IPS DF 6.9 (cell line): ENCODE data around the gene TCF7L1.

Source experiments
- DNase-seq: peaks from one replicate; pipeline ENCODE4 v3.0.0-alpha.2; 2013; ENCODE audit warnings: low read depth, low spot score
- H3K27ac ChIP-seq: one replicate; pipeline ENCODE4 v1.5.1; 2013; ENCODE audit warnings: low read length, control low read depth
- H3K27me3 ChIP-seq: 2 replicates; pipeline ENCODE4 v1.6.1; 2013; ENCODE audit warnings: mild to moderate bottlenecking, low read length; ENCODE audit not compliant: control insufficient read depth, insufficient read depth
- H3K36me3 ChIP-seq: 2 replicates; pipeline ENCODE4 v1.6.1; 2013; ENCODE audit warnings: low read length; ENCODE audit not compliant: control insufficient read depth, insufficient read depth
- H3K4me1 ChIP-seq: 2 replicates; pipeline ENCODE4 v1.6.1; 2013; ENCODE audit warnings: low read length; ENCODE audit not compliant: control insufficient read depth, insufficient read depth
- H3K4me3 ChIP-seq: 2 replicates; pipeline ENCODE4 v1.5.1; 2013; ENCODE audit warnings: mild to moderate bottlenecking, low read length
- H3K9me3 ChIP-seq: 2 replicates; pipeline ENCODE4 v1.6.1; 2013; ENCODE audit warnings: low read length, inconsistent platforms; ENCODE audit not compliant: control insufficient read depth, insufficient read depth
- WGBS: extraction: QIAGEN DNeasy Blood & Tissue Kit; methylation state at CpG from one replicate; pipeline ENCODE4 v1.1.7; 2013; ENCODE audit warnings: mixed read lengths, missing lambda C conversion rate; ENCODE audit not compliant: insufficient read length, insufficient coverage; 5-methylcytosine and 5-hydroxymethylcytosine counted together

TCF7L1 gene

GRCh38 chr2:85237849-85238565 lies 104.8 kb downstream of the TCF7L1 start:
- H3K36me3 ChIP-seq, result no peaks in the 10 kb centered on the region
- peak overlapping the region; percentile 2; the same call in 1 of the 2 replicates for H3K4me3 ChIP-seq
- H3K27me3 ChIP-seq, result no peaks in the 10 kb centered on the region
- no peaks in the 10 kb centered on the region for H3K9me3 ChIP-seq
- DNase-seq, result no peak
- no CpG with 5 or more reads among the region's 26 CpGs for WGBS
- H3K27ac ChIP-seq, result no peak overlapping the region
- H3K4me1 ChIP-seq, result peaks cover 13% of the 10 kb centered on the region; the same call in 1 of the 2 replicates

GRCh38 chr2:85238607-85239006 lies 105.4 kb downstream of the TCF7L1 start:
- no peaks in the 10 kb centered on the region for H3K36me3 ChIP-seq
- no peaks in the 10 kb centered on the region for H3K9me3 ChIP-seq
- DNase-seq, result no peak
- WGBS, result no CpG with 5 or more reads among the region's 8 CpGs
- H3K27ac ChIP-seq, result no peak overlapping the region
- no peaks in the 10 kb centered on the region for H3K27me3 ChIP-seq
- H3K4me3 ChIP-seq, result no peak overlapping the region
- peaks cover 17% of the 10 kb centered on the region; the same call in 1 of the 2 replicates for H3K4me1 ChIP-seq

DNA sequence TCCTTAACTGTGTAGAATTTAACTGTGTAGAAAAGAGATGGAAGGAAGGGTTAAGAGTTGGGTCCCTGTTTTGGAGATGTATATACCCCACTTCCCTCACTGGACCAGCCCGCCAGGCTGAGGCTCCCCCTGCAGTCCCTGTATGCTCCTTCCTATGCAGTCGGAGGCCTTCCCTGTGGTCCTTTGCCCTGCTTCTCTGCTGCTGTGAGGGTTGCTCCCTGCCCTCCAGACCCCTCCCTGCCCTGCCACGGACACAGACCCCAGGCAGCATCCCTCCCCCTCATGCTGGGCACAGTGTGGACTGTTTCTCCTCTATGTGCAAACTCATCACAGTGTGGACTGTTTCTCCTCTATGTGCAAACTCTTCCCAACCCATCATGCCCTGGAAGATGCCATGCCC lies 105.9 kb downstream of the TCF7L1 start:
- no CpG with 5 or more reads among the region's 3 CpGs for WGBS
- DNase-seq, result no peak

GRCh38 chr2:85240055-85240454 lies 106.9 kb downstream of the TCF7L1 start:
- Histone ChIP-seq H3K27me3 (no peaks in the 10 kb centered on the region), H3K9me3 (no peaks in the 10 kb centered on the region), H3K27ac (no peak overlapping the region), H3K4me3 (no peak overlapping the region), H3K36me3 (no peaks in the 10 kb centered on the region), H3K4me1 (peaks cover 17% of the 10 kb centered on the region; the same call in 1 of the 2 replicates)
- no CpG with 5 or more reads among the region's 8 CpGs for WGBS
- no peak for DNase-seq

More for the DNA sequence above, 105.9 kb downstream of the TCF7L1 start:
- H3K4me3 ChIP-seq, result no peak overlapping the region
- H3K36me3 ChIP-seq, result no peaks in the 10 kb centered on the region
- no peaks in the 10 kb centered on the region for H3K27me3 ChIP-seq
- peaks cover 17% of the 10 kb centered on the region; the same call in 1 of the 2 replicates for H3K4me1 ChIP-seq
- H3K27ac ChIP-seq, result no peak overlapping the region
- no peaks in the 10 kb centered on the region for H3K9me3 ChIP-seq

DNA sequence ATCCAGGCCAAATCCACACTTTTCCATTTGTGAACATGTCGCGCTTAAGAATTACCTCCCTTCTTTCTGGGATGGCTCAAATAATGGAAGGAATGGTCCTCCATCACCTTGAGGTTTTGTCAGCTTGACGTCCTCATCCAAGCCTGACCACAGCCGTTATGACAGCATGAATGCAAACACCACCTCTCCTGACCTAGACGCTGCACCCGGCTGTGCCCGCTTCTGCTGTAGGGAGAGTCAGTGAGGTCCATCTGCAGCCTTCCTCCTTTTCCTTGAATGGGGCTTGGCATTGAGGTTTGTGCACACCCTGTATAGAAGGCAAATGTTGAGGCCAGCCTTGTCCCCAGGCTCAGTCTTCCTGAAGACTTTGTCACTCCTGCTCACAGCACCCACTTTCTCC lies 109.1 kb downstream of the TCF7L1 start:
- DNase-seq, result no peak
- peaks cover 17% of the 10 kb centered on the region; the same call in 1 of the 2 replicates for H3K4me1 ChIP-seq
- no peaks in the 10 kb centered on the region for H3K27me3 ChIP-seq

DNA sequence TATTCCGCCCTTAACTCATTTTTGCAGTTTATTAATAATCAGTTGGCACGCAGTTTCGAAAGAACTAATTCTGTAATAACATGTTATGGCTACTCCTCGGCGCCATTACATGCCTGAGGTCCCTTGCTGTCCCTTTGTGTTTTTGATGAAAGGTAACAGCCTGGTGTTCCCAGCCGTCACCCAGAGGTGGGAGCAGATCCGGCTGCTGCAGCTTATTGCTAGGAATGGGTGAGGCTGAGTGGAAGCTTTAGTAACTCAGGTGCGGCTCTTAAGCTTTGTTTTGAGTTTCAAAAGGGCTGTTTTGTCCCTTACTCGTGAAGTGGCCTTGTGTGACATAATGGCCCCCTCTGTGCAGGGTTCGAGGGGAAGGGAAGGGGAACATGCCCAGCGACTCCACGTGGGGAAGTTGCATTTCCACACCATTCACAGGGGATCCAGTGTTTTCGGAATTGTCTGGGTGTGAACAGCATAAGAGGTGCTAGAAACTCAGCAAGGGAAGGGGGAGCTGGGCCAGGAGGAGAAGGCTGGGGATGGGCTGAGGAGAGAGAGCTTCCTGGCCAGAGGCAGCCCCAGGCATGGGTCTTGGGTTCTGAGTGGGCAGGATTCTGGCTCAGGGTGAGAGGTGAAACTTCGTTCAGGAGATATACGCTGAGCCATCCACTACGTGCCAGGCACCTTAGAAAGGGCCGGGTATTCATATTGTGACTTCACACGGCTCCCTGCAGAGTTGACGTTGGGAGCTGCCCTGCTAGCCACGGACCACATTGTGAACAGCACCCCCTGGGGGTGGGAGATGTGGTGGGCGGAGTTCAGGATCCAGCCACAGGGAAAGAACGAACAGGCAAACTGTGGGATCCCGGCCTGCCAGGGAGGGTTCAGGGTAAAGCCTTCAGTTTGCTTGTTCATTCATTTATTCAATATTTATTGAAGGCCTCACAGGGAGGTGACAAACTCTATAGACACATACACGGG lies 110.2 kb downstream of the TCF7L1 start:
- H3K27me3 ChIP-seq, result no peaks in the 10 kb centered on the region
- H3K27ac ChIP-seq, result no peak overlapping the region
- H3K36me3 ChIP-seq, result no peaks in the 10 kb centered on the region
- no peak for DNase-seq
- peaks cover 17% of the 10 kb centered on the region; the same call in 1 of the 2 replicates for H3K4me1 ChIP-seq
- no CpG with 5 or more reads among the region's 24 CpGs for WGBS
- H3K9me3 ChIP-seq, result no peaks in the 10 kb centered on the region
- no peak overlapping the region for H3K4me3 ChIP-seq

More for the DNA sequence above, 109.1 kb downstream of the TCF7L1 start:
- Histone ChIP-seq H3K36me3 (no peaks in the 10 kb centered on the region), H3K27ac (no peak overlapping the region), H3K4me3 (no peak overlapping the region), H3K9me3 (no peaks in the 10 kb centered on the region)
- no CpG with 5 or more reads among the region's 7 CpGs for WGBS

DNA sequence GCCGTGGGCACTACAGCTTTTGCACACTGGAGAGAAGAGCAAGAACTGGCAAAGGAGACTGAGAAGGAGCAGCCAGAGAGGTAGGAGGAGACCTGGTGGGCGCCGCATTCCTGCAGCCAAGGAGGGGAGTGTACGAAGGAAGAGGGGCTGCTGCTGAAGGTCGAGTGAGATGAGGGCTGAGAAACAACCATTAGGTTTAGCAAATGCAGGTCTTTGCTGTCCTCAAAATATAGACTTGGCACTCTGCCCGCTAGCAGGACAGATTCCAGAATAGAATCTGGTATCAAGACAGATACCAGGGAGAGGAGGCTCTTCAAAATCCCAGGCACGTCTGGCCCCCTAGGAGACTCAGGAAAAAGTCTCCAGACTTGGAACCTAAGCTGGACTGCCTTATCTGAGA lies 111.6 kb downstream of the TCF7L1 start:
- H3K36me3 ChIP-seq, result no peaks in the 10 kb centered on the region
- no peak overlapping the region for H3K4me3 ChIP-seq
- DNase-seq, result no peak
- H3K27me3 ChIP-seq, result no peaks in the 10 kb centered on the region
- no peaks in the 10 kb centered on the region for H3K9me3 ChIP-seq
- no CpG with 5 or more reads among the region's 7 CpGs for WGBS
- H3K4me1 ChIP-seq, result peaks cover 21% of the 10 kb centered on the region
- no peak overlapping the region for H3K27ac ChIP-seq

GRCh38 chr2:85245891-85246290 lies 112.7 kb downstream of the TCF7L1 start:
- H3K27me3 ChIP-seq, result no peaks in the 10 kb centered on the region
- no CpG with 5 or more reads among the region's 4 CpGs for WGBS
- DNase-seq, result no peak
- H3K4me1 ChIP-seq, result peaks cover 21% of the 10 kb centered on the region
- H3K4me3 ChIP-seq, result no peak overlapping the region
- no peaks in the 10 kb centered on the region for H3K9me3 ChIP-seq
- no peaks in the 10 kb centered on the region for H3K36me3 ChIP-seq
- no peak overlapping the region for H3K27ac ChIP-seq

DNA sequence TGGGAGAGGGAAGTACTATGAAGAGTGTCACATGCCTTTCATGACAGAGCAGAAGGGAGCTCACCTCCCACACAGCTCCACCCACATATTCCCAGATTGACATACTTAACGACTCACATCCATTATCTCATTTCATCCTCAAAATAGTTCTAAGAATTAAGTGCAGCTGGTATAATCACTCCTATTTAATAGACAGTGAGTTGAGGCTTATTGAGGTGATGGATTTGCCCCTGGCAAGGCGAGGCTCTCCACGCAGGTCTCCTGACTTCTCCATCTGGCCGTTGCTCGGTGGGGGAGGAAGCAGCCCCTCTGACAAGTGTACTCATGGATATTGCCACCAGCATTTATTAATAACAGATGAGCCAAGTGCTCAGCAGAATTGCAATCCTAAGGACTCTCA lies 113.2 kb downstream of the TCF7L1 start:
- H3K4me3 ChIP-seq, result no peak overlapping the region
- H3K36me3 ChIP-seq, result no peaks in the 10 kb centered on the region
- H3K9me3 ChIP-seq, result no peaks in the 10 kb centered on the region
- no peaks in the 10 kb centered on the region for H3K27me3 ChIP-seq
- no CpG with 5 or more reads among the region's 5 CpGs for WGBS
- peak overlapping the region; percentile 44 for H3K27ac ChIP-seq
- peaks cover 21% of the 10 kb centered on the region for H3K4me1 ChIP-seq
- no peak for DNase-seq

DNA sequence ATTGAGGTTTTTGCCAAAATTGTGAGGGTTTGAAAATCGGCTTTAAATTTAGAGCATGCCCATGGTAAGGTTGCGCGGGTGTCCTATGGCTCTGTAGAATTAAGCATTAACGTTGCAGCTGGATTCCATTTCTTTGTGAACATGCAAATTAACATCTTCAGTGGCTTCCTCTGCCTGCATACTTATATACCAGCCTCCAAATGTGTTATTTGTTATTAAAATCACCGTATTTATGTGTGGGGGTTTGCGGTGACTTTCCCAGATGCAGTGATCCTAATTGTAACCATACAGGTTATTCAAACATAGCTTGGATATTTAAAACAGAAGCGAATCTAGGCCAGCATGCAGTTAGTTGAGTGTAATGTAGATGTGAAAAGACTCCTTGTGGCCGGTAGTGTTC lies 114.4 kb downstream of the TCF7L1 start:
- no peak overlapping the region for H3K4me3 ChIP-seq
- peaks cover 22% of the 10 kb centered on the region for H3K4me1 ChIP-seq
- H3K36me3 ChIP-seq, result no peaks in the 10 kb centered on the region
- no peaks in the 10 kb centered on the region for H3K27me3 ChIP-seq
- H3K9me3 ChIP-seq, result no peaks in the 10 kb centered on the region
- no CpG with 5 or more reads among the region's 8 CpGs for WGBS
- no peak overlapping the region for H3K27ac ChIP-seq
- no peak for DNase-seq
